COR-L47 (cell line): ENCODE results near the gene MACROD2.
"Not testable (repeated sequence)": the region's sequence is repeated elsewhere in the genome, so short reads cannot be mapped to it uniquely, and the experiment has no call there.

Source experiments
- DNase-seq: peaks from one replicate; lab custom pipeline; 2025; lab: John Stamatoyannopoulos, UW

Gene MACROD2

DNA sequence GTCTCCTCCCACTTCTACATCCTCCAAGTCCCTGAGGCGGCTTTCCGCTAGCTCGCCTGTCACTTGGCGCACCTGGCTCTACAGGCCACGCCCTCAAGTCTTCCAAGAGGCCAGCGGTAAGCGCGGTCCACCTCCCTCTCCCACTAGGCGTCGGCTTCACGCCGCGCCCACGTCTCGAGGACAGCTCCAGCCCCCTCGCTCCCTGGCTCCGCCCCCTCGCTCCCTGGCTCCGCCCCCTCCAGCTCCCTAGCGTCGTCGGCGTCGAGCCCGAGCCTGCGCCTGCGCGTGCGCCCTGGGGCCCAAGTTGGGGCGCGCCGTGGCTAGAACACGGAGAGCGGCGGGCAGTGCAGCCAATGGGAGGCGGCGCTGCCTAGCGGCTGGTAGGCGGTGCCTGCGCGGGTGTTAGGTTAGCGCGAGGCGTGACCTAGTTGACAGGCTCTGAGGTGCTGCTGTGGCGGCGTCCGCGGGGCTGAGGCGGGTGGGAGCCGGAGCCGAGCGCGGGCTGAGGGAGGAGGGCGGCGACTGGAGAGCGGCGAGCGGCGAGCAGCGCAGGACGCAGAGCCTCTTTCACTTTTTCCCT, at the start of gene MACROD2:
MACROD2 (plus strand) TSS at position 431 of the 580 bp plus-strand sequence.
- DNase-seq, result peak; percentile 94

DNA sequence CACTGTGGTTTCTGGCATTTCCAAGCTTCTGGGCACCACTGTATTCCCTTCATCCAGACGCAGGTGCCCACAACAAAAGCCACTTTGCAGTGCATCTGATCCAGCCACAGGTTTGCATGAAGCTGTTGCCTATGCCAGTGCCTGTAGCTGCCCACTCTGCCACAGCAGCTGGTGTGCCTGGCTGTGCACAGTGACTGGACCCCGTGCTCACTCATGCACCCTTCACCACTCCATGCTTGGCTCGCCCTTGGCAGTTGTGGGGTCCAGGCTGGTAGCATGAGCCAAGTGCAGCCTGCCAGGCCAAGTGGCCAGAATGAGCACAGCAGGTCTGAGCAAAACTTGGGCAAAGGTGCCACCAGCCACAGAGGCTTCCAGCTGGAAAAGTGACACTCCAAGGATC, 47.6 kb upstream of the MACROD2 start:
- no peak for DNase-seq

GRCh38 chr20:13953227-13953626, 42.1 kb upstream of the MACROD2 start:
- DNase-seq, result no peak

GRCh38 chr20:13960119-13960518, 35.2 kb upstream of the MACROD2 start:
- no peak for DNase-seq

DNA sequence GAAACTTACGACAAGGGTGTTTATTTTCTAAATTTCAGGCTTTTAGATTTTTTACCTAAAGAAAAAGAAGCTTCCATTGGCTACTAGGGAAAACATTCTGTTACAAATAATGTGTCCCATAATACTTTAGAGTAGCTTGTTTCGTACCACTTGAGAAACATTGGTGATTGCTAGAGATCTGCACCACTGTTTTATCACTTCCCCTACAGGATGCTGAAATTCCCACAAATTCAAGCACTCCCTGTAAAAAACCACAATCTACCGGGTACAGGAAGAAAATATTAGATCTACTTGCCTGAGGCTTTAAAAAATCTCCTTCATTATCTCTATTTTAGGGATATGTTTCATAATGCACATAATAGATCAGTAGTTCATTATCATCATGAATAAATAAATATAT, 34.8 kb upstream of the MACROD2 start:
- no peak for DNase-seq

DNA sequence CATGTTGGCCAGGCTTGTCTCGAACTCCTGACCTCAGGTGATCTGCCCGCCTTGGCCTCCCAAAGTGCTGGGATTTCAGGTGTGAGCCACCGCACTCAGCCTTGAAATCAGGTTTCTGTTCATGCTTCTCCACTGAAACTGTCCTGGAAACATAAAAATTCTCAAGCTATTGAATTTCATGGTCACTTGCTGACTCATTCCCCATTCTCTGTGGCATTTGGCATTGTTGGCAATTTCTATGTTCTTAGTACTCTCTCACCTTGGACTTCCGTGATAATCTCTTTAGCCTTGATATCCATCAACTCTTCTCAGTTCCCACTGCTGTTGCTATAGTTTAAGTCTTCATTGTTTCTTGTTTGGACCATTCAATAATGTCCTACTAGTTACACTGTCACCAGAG, 11.1 kb upstream of the MACROD2 start:
- DNase-seq, result no peak

DNA sequence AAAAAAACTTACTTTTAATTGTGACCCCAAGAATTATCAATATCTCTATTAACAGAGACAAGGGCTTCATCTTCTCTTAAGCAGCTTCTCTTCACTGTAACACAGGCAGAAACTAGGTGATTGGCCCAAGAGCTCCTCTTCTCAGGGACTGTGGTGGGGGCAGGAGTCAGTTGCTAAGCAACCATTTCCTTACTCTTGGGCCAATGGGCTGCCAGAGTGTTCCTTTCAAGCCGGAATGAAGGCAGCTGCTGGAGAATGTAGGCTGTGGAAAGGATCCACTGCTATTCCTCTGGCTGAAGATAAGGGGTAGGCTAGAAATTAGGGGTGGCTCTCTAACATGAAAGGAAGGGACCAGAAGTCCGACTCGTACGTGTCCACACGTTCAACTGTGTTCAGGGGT, 4.9 kb upstream of the MACROD2 start, which contains the start of gene SEL1L2:
SEL1L2 (minus strand) TSS at position 150 of the 400 bp plus-strand sequence; CDS start at position 70, 80 bp downstream.
- peak; percentile 36 for DNase-seq

GRCh38 chr20:13991311-13991710, 4.0 kb upstream of the MACROD2 start:
- no peak for DNase-seq

GRCh38 chr20:13991955-13992354, 3.4 kb upstream of the MACROD2 start:
- DNase-seq, result not testable (repeated sequence)

- DNase-seq, result peak; percentile 52
Observed at GRCh38 chr20:13995841-13996240, 525 bp downstream of the MACROD2 start.

DNA sequence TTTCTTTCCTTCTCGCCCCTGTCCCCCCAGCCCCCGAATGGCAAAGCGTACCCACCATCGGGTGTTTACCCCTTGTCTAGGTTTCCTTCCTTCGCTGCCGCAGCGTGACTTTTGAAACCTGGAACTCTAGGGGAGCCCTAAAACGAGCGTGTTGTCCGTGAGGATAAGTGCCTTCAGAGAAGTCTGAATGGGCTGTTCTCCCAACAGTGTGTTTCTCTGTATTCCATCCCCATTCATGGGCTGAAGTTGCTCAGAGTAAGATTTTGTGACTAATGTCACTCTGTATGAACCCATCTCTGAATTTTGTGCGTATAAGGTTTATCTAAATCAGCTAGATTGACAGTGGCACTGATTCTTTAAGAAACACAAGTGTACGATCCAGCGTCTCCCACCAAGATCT, 949 bp downstream of the MACROD2 start:
- DNase-seq, result no peak

- no peak for DNase-seq
Observed at GRCh38 chr20:14000917-14001316, 5.6 kb downstream of the MACROD2 start.

DNA sequence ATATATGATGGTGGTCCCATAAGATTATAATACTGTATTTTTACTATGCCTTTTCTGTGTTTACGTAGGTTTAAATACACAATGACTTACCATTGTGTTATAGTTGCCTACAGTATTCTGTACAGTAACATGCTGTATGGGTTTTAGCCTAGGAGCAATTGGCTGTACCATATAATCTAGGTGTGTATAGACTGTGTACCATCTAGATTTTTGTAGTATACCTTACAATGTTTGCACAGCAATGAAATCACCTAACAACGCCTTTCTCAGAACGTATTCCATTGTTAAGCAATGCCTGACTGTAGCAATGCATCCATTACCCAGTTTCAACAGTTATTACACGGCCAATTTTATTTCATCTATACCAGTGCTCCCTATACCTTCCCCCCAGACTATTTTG, 10.7 kb downstream of the MACROD2 start:
- no peak for DNase-seq

- DNase-seq, result no peak
Observed at GRCh38 chr20:14009208-14009607, 13.9 kb downstream of the MACROD2 start.

DNA sequence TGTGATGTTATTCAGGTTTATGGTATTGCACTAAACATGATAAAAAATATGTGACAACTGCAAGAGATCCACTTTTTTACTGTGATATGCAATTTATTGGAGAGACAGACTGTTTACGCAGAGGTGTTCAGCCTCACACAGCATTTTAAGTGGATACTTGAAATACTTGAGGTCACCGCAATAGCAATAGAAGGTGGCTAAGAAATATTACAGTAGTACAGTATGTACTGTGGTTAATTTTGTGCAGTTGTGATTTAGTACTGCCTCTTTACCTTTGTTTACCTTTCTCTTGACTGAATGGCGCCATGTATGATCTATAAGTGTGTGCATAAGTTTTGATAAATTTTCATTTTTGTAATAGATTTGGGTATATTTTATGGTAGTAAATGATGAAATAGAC, 17.4 kb downstream of the MACROD2 start:
- no peak for DNase-seq

- no peak for DNase-seq
Observed at GRCh38 chr20:14030991-14031390, 35.7 kb downstream of the MACROD2 start.

- no peak for DNase-seq
Observed at GRCh38 chr20:14033310-14033709, 38.0 kb downstream of the MACROD2 start.

DNA sequence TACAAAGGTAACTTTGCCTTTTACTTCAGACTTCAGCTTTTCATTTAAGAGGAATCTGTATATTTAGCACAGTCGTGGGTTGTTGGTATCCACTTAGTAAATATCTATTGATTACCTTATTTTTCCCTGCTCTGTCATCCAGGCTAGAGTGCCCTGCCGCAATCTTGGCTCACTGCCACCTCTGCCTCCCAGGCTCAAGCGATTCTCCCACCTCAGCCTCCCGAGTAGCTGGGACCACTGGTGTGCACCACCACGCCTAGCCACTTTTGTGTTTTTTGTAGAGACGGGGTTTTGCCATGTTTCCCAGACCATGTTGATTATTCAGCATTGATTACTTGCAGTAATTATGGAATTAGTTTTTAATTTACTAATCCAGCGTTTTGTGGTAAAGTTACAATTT, 41.3 kb downstream of the MACROD2 start:
- no peak for DNase-seq

- DNase-seq, result not testable (repeated sequence)
Observed at GRCh38 chr20:14044712-14045276, 49.5 kb downstream of the MACROD2 start.

GRCh38 chr20:14046534-14046933, 51.2 kb downstream of the MACROD2 start:
- DNase-seq, result no peak

DNA sequence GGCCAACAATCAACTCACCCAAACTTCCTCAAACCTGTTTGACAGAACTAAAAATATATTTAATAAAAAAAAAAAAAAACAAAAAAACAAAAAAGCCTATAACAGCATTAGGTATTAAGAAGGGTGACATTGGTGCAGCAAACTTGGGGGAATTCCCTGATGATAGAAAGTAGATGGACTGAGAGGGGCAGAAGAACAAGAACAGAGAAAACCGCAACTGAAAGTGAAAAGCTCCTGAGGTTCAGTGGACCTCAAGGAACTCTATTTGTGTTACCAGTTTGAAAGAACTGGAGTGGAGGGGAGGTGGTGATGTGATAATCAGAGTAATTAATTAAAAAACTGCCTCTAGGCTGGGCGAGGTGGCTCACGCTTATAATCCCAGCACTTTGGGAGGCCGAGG, 53.8 kb downstream of the MACROD2 start:
- DNase-seq, result no peak

- DNase-seq, result no peak
Observed at GRCh38 chr20:14051454-14051853, 56.1 kb downstream of the MACROD2 start.

DNA sequence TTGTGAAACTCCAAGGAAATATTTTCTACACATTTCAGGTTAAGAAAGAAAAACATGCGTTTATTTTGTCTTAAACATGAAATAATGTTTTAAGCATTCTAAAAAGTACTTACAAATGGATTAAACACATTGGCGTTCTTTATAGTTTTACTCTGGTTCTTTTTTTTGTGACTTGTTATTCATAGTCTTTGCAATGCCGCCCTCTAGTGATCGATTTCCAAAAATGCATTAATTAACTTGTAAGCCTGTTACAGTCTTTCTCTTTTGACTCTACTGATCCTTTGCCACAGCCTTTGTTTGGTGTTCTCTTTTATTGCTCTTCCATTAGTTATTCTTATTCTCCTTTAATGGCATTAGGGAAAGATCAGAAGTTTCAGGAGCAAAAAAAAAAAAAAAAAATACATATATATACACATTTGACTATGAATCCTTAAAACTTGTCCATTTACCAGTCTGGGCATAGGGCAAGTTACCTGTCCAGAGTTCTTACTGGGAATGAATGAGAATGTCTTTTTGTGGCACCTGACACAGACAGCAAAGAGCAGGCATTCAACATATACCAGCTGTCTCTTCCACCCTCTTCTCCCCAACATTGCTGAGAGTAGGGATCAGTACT, 59.9 kb downstream of the MACROD2 start:
- peak; percentile 32 for DNase-seq

GRCh38 chr20:14062171-14062570, 66.9 kb downstream of the MACROD2 start:
- DNase-seq, result no peak
